Bronchial epithelial cell (primary cell): ENCODE results near the gene PPP1R36. TPM values are rescaled to one million over a fixed set of nuclear protein-coding genes. Genes with fewer than 3 reads are reported as not detected.
A peak's percentile ranks its signal among the peaks of the same experiment; 100 is the strongest.

Experiments used
- DNase-seq: peaks from one replicate; pipeline ENCODE4 v3.0.0-alpha.2; 2010; ENCODE audit warnings: low read depth
- FAIRE-seq: peaks from 2 replicates; lab custom pipeline; 2011; peaks lifted over from hg19 to GRCh38; lab: Jason Lieb, UNC
- H3K27me3 ChIP-seq: 2 replicates; pipeline ENCODE4 v1.5.1; 2011; ENCODE audit warnings: low read length; ENCODE audit not compliant: control insufficient read depth, insufficient read depth
- H3K36me3 ChIP-seq: 2 replicates; pipeline ENCODE4 v1.5.1; 2011; ENCODE audit warnings: low read length; ENCODE audit not compliant: control insufficient read depth, insufficient read depth
- H3K4me3 ChIP-seq: 2 replicates; pipeline ENCODE4 v1.5.1; 2011; ENCODE audit warnings: mild to moderate bottlenecking, low read depth, low read length, control low read depth
- CTCF ChIP-seq: IDR thresholded peaks from 2 replicates; pipeline ENCODE4 v1.5.1; 2011; ENCODE audit warnings: mild to moderate bottlenecking, moderate library complexity, low read length, control low read depth, inconsistent platforms; ENCODE audit not compliant: insufficient read depth, severe bottlenecking
- total RNA-seq: library from RNA; depleted of rRNA; stranded (reverse); fragments of >200 nt; gene quantifications from 2 replicates; pipeline ENCODE4 v1.2.1, GENCODE V29; 2014

Gene PPP1R36
- total RNA-seq, 1 donor from 2014 or later = 1.1 TPM

GRCh38 chr14:64636980-64637429 lies 87.2 kb downstream of the PPP1R36 start:
- no peak for TF ChIP-seq CTCF
- H3K36me3 ChIP-seq = no peaks in the 10 kb centered on the region
- H3K27me3 ChIP-seq = no peaks in the 10 kb centered on the region
- no peak overlapping the region for H3K4me3 ChIP-seq
- DNase-seq (no peak), FAIRE-seq (no peak)

GRCh38 chr14:64637735-64638473 lies 88.1 kb downstream of the PPP1R36 start:
- no peak for FAIRE-seq

GRCh38 chr14:64638625-64639024 lies 88.9 kb downstream of the PPP1R36 start:
- H3K36me3 ChIP-seq = no peaks in the 10 kb centered on the region
- FAIRE-seq (no peak), DNase-seq (no peak)
- no peak for TF ChIP-seq CTCF
- H3K27me3 ChIP-seq = no peaks in the 10 kb centered on the region
- no peak overlapping the region for H3K4me3 ChIP-seq

More at GRCh38 chr14:64637735-64638473, 88.1 kb downstream of the PPP1R36 start:
- peak; percentile 23 for DNase-seq
- Histone ChIP-seq H3K36me3 (no peaks in the 10 kb centered on the region), H3K27me3 (no peaks in the 10 kb centered on the region), H3K4me3 (no peak overlapping the region)
- TF ChIP-seq CTCF = no peak

Other genes starting within 250 kb of the PPP1R36 start
- gene MTHFD1, start 161.6 kb upstream of the PPP1R36 start, total RNA-seq = 19.3 and 35.5 TPM in 2 replicates
- gene AKAP5, start 84.5 kb upstream of the PPP1R36 start, total RNA-seq = under 0.01 and 0.13 TPM in 2 replicates
- gene ZBTB25, start 46.1 kb upstream of the PPP1R36 start, total RNA-seq = 4.1 and 4.7 TPM in 2 replicates
- 36.1 and 39.5 TPM in 2 replicates for gene ZBTB1, start 45.2 kb upstream of the PPP1R36 start, total RNA-seq
- 1.6 and 4.2 TPM in 2 replicates for gene HSPA2, start 9.2 kb upstream of the PPP1R36 start, total RNA-seq
- 32.4 and 35.8 TPM in 2 replicates for gene PLEKHG3, start 154.5 kb downstream of the PPP1R36 start, total RNA-seq